T-helper 2 cell treated with Interferon-gamma antibody and Interleukin-4, amounts not matched to agents 5 μg/mL and 100 μg/mL, for 36 hours (primary cell): ENCODE results near the gene FGF1.

Experiments
- DNase-seq: peaks from one replicate; pipeline ENCODE4 v3.0.0; 2021; ENCODE audit warnings: low spot score
- H3K27ac Mint-ChIP-seq: one replicate; pipeline ENCODE4 v1.8.0; 2021; ENCODE audit warnings: mild to moderate bottlenecking, mixed read lengths
- H3K27me3 Mint-ChIP-seq: one replicate; pipeline ENCODE4 v1.8.0; 2021; ENCODE audit warnings: low read depth, mixed read lengths
- H3K36me3 Mint-ChIP-seq: one replicate; pipeline ENCODE4 v1.8.0; 2021; ENCODE audit warnings: low read depth, mixed read lengths
- H3K4me1 Mint-ChIP-seq: one replicate; pipeline ENCODE4 v1.8.0; 2021; ENCODE audit warnings: low read depth, mixed read lengths
- H3K4me3 Mint-ChIP-seq: one replicate; pipeline ENCODE4 v1.8.0; 2022; ENCODE audit warnings: mild to moderate bottlenecking, moderate library complexity, mixed read lengths
- H3K9me3 Mint-ChIP-seq: one replicate; pipeline ENCODE4 v1.8.0; 2021; ENCODE audit warnings: mixed read lengths

FGF1 gene

GRCh38 chr5:142668336-142668735 lies 17.6 kb downstream of the FGF1 start:
- no peak for DNase-seq
- Mint-ChIP-seq H3K27me3 (peaks cover 2% of the 10 kb centered on the region), H3K9me3 (no peaks in the 10 kb centered on the region), H3K36me3 (no peaks in the 10 kb centered on the region), H3K4me1 (no peaks in the 10 kb centered on the region), H3K4me3 (no peak overlapping the region), H3K27ac (no peak overlapping the region)

- H3K36me3 Mint-ChIP-seq, result no peaks in the 10 kb centered on the region
- H3K9me3 Mint-ChIP-seq, result no peaks in the 10 kb centered on the region
- no peak overlapping the region for H3K4me3 Mint-ChIP-seq
- peaks cover 6% of the 10 kb centered on the region for H3K27me3 Mint-ChIP-seq
- H3K4me1 Mint-ChIP-seq, result no peaks in the 10 kb centered on the region
- no peak overlapping the region for H3K27ac Mint-ChIP-seq
- DNase-seq, result no peak
Measured at GRCh38 chr5:142667831-142668230, 18.1 kb downstream of the FGF1 start.

- H3K4me3 Mint-ChIP-seq, result no peak overlapping the region
Measured at GRCh38 chr5:142664636-142665035, 21.3 kb downstream of the FGF1 start.

GRCh38 chr5:142664067-142664466 lies 21.8 kb downstream of the FGF1 start:
- Mint-ChIP-seq H3K9me3 (no peaks in the 10 kb centered on the region), H3K27me3 (peaks cover 6% of the 10 kb centered on the region), H3K4me3 (no peak overlapping the region), H3K27ac (no peak overlapping the region), H3K36me3 (no peaks in the 10 kb centered on the region), H3K4me1 (no peaks in the 10 kb centered on the region)
- DNase-seq, result no peak

More at GRCh38 chr5:142664636-142665035, 21.3 kb downstream of the FGF1 start:
- Mint-ChIP-seq H3K27me3 (peaks cover 6% of the 10 kb centered on the region), H3K27ac (no peak overlapping the region), H3K36me3 (no peaks in the 10 kb centered on the region), H3K9me3 (no peaks in the 10 kb centered on the region), H3K4me1 (no peaks in the 10 kb centered on the region)
- DNase-seq, result no peak

GRCh38 chr5:142663246-142663645 lies 22.6 kb downstream of the FGF1 start:
- no peak overlapping the region for H3K4me3 Mint-ChIP-seq
- no peaks in the 10 kb centered on the region for H3K9me3 Mint-ChIP-seq
- no peak for DNase-seq
- no peaks in the 10 kb centered on the region for H3K4me1 Mint-ChIP-seq
- H3K27ac Mint-ChIP-seq, result no peak overlapping the region
- no peaks in the 10 kb centered on the region for H3K36me3 Mint-ChIP-seq
- H3K27me3 Mint-ChIP-seq, result peaks cover 9% of the 10 kb centered on the region

- no peaks in the 10 kb centered on the region for H3K36me3 Mint-ChIP-seq
- no peak overlapping the region for H3K4me3 Mint-ChIP-seq
- no peaks in the 10 kb centered on the region for H3K9me3 Mint-ChIP-seq
- no peaks in the 10 kb centered on the region for H3K4me1 Mint-ChIP-seq
- no peak for DNase-seq
- H3K27ac Mint-ChIP-seq, result no peak overlapping the region
- peaks cover 19% of the 10 kb centered on the region for H3K27me3 Mint-ChIP-seq
Measured at GRCh38 chr5:142661957-142662356, 23.9 kb downstream of the FGF1 start.

GRCh38 chr5:142661143-142661542 lies 24.7 kb downstream of the FGF1 start:
- H3K9me3 Mint-ChIP-seq, result no peaks in the 10 kb centered on the region
- no peaks in the 10 kb centered on the region for H3K36me3 Mint-ChIP-seq
- H3K27ac Mint-ChIP-seq, result no peak overlapping the region

GRCh38 chr5:142660731-142661130 lies 25.2 kb downstream of the FGF1 start:
- Mint-ChIP-seq H3K36me3 (no peaks in the 10 kb centered on the region), H3K9me3 (no peaks in the 10 kb centered on the region), H3K4me1 (no peaks in the 10 kb centered on the region), H3K4me3 (no peak overlapping the region), H3K27me3 (peaks cover 25% of the 10 kb centered on the region), H3K27ac (no peak overlapping the region)
- DNase-seq, result no peak

More at GRCh38 chr5:142661143-142661542, 24.7 kb downstream of the FGF1 start:
- Mint-ChIP-seq H3K27me3 (peaks cover 23% of the 10 kb centered on the region), H3K4me3 (no peak overlapping the region), H3K4me1 (no peaks in the 10 kb centered on the region)
- DNase-seq, result no peak

GRCh38 chr5:142660196-142660595 lies 25.7 kb downstream of the FGF1 start:
- DNase-seq, result no peak
- no peak overlapping the region for H3K27ac Mint-ChIP-seq
- H3K4me1 Mint-ChIP-seq, result no peaks in the 10 kb centered on the region
- H3K4me3 Mint-ChIP-seq, result no peak overlapping the region
- H3K27me3 Mint-ChIP-seq, result peaks cover 28% of the 10 kb centered on the region
- no peaks in the 10 kb centered on the region for H3K9me3 Mint-ChIP-seq
- H3K36me3 Mint-ChIP-seq, result no peaks in the 10 kb centered on the region

GRCh38 chr5:142659405-142659804 lies 26.5 kb downstream of the FGF1 start:
- Mint-ChIP-seq H3K27me3 (peaks cover 34% of the 10 kb centered on the region), H3K4me1 (no peaks in the 10 kb centered on the region), H3K9me3 (no peaks in the 10 kb centered on the region), H3K4me3 (no peak overlapping the region), H3K27ac (no peak overlapping the region), H3K36me3 (no peaks in the 10 kb centered on the region)
- no peak for DNase-seq

GRCh38 chr5:142658278-142658677 lies 27.6 kb downstream of the FGF1 start:
- Mint-ChIP-seq H3K9me3 (no peaks in the 10 kb centered on the region), H3K27ac (no peak overlapping the region), H3K36me3 (no peaks in the 10 kb centered on the region), H3K4me3 (no peak overlapping the region), H3K27me3 (peaks cover 34% of the 10 kb centered on the region), H3K4me1 (no peaks in the 10 kb centered on the region)
- no peak for DNase-seq

- Mint-ChIP-seq H3K4me1 (no peaks in the 10 kb centered on the region), H3K9me3 (no peaks in the 10 kb centered on the region), H3K27ac (no peak overlapping the region), H3K4me3 (no peak overlapping the region), H3K36me3 (no peaks in the 10 kb centered on the region), H3K27me3 (peaks cover 30% of the 10 kb centered on the region)
- DNase-seq, result no peak
Measured at GRCh38 chr5:142657446-142657845, 28.4 kb downstream of the FGF1 start.

GRCh38 chr5:142655339-142656267 lies 30.3 kb downstream of the FGF1 start:
- Mint-ChIP-seq H3K4me3 (no peak overlapping the region), H3K27me3 (peaks cover 30% of the 10 kb centered on the region), H3K27ac (no peak overlapping the region), H3K9me3 (no peaks in the 10 kb centered on the region), H3K36me3 (no peaks in the 10 kb centered on the region), H3K4me1 (no peaks in the 10 kb centered on the region)
- DNase-seq, result peak; percentile 58

GRCh38 chr5:142654578-142655058 lies 31.3 kb downstream of the FGF1 start:
- Mint-ChIP-seq H3K4me3 (no peak overlapping the region), H3K27me3 (peaks cover 30% of the 10 kb centered on the region), H3K27ac (peak overlapping the region; percentile 34), H3K9me3 (no peaks in the 10 kb centered on the region), H3K4me1 (no peaks in the 10 kb centered on the region), H3K36me3 (no peaks in the 10 kb centered on the region)
- no peak for DNase-seq
